IPS-20b (cell line): ENCODE results near the gene CASP8.
"Not testable (repeated sequence)": the region's sequence is repeated elsewhere in the genome, so short reads cannot be mapped to it uniquely, and the experiment has no call there.

Source experiments
- H3K27ac ChIP-seq: one replicate; pipeline ENCODE4 v1.5.1; 2013; ENCODE audit warnings: low read length
- H3K27me3 ChIP-seq: 2 replicates; pipeline ENCODE4 v1.6.1; 2013; ENCODE audit warnings: mild to moderate bottlenecking, low read length, inconsistent platforms; ENCODE audit not compliant: insufficient read depth
- H3K36me3 ChIP-seq: 2 replicates; pipeline ENCODE4 v1.6.1; 2013; ENCODE audit warnings: low read depth, mild to moderate bottlenecking, inconsistent platforms, low read length, moderate library complexity; ENCODE audit not compliant: insufficient read depth
- H3K4me1 ChIP-seq: 2 replicates; pipeline ENCODE4 v1.6.1; 2013; ENCODE audit warnings: mild to moderate bottlenecking, control low read depth, inconsistent platforms, low read length, moderate library complexity; ENCODE audit not compliant: insufficient read depth
- H3K4me3 ChIP-seq: 2 replicates; pipeline ENCODE4 v1.5.1; 2013; ENCODE audit warnings: mild to moderate bottlenecking, low read length, inconsistent platforms
- H3K9ac ChIP-seq: 2 replicates; pipeline ENCODE4 v1.6.1; 2013; ENCODE audit warnings: low read depth, mild to moderate bottlenecking, inconsistent platforms, low read length, moderate library complexity
- H3K9me3 ChIP-seq: 2 replicates; pipeline ENCODE4 v1.6.1; 2013; ENCODE audit warnings: mild to moderate bottlenecking, low read depth, low read length, inconsistent platforms; ENCODE audit not compliant: insufficient read depth

The CASP8 gene

DNA sequence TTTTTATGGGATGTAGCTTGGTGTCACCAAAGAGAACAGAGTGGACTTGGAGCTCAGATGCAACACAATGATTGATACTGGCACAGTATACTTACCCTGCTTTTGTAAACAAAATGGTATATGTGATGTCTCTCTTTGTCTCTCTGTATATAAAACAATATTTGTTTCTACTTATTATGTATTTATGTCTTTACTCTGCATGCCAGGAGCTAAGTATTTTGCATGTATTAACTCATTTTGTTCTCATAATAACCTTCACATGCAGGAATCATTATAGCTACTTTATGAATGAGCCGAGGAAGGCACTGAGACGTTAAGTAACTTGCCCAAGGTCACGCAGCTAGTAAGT, 27.9 kb upstream of the CASP8 start:
- peaks cover 4% of the 10 kb centered on the region; the same call in 1 of the 2 replicates for H3K4me1 ChIP-seq

DNA sequence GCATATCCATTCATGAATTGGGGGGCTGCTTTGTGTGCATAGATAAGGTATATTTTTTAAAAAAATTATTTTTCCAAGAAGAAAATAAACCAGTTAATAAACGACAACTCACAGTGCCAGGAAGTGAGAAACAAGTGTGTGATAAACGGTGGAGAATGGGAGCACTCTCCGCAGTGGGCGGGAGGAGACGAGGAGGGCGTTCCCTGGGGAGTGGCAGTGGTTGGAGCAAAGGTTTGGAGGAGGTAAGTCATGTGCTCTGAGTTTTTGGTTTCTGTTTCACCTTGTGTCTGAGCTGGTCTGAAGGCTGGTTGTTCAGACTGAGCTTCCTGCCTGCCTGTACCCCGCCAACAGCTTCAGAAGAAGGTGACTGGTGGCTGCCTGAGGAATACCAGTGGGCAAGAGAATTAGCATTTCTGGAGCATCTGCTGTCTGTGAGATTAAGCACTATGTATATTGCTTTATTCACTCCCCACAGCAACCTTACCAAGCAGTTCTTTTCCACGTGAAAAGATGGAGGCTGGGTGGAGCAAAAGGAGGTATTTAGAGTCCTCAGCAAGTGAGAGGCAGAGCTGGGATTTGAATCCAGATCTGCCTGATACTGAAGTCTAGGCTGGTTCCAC, 27.0 kb upstream of the CASP8 start:
- Histone ChIP-seq H3K4me3 (peak overlapping the region; percentile 48), H3K36me3 (no peaks in the 10 kb centered on the region), H3K27me3 (no peaks in the 10 kb centered on the region), H3K9me3 (no peaks in the 10 kb centered on the region), H3K9ac (peak overlapping the region; percentile 2; the same call in 1 of the 2 replicates), H3K27ac (no peak overlapping the region), H3K4me1 (peaks cover 4% of the 10 kb centered on the region; the same call in 1 of the 2 replicates)

More for the DNA sequence above, 27.9 kb upstream of the CASP8 start:
- H3K27me3 ChIP-seq = no peaks in the 10 kb centered on the region
- no peaks in the 10 kb centered on the region for H3K9me3 ChIP-seq
- no peak overlapping the region for H3K27ac ChIP-seq
- H3K4me3 ChIP-seq = no peak overlapping the region
- no peak overlapping the region for H3K9ac ChIP-seq
- no peaks in the 10 kb centered on the region for H3K36me3 ChIP-seq

DNA sequence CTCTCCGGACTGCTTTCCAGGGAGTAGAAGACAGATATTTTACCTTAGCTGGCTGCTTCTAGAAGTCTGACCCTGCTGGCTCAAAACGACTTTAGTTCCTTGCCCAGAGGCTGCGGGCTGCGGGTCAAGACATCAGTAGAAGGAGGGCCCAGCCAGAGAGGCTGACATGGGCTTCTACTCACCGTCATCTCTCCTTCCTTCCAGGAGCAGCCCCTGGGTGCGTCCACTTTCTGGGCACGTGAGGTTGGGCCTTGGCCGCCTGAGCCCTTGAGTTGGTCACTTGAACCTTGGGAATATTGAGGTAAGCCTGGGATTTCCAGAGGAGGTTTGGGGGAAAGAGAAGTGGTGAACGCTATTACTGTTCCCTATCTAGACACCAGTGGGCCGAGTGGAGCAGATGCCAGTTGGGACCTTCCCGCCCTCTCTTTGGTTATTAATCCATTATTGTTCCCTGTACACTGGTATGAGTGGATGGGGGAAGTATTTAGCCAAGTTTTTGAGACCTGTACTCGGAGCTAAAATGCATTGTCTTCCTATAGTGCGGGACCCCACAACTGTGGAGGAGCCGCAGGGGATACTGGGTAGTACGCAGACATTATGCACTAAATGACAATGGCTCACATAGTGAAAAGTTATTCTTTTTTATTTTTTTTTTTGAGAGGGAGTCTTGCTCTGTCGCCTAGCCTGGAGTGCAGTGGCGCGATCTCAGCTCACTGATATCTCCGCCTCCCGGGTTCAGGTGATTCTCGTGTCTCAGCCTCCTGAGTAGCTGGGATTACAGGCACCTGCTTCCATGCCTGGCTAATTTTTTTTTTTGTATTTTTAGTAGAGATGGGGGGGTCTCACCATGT, 26.3 kb upstream of the CASP8 start:
- Histone ChIP-seq H3K36me3 (no peaks in the 10 kb centered on the region), H3K4me3 (peak overlapping the region; percentile 48), H3K9me3 (no peaks in the 10 kb centered on the region), H3K4me1 (peaks cover 4% of the 10 kb centered on the region; the same call in 1 of the 2 replicates), H3K27ac (no peak overlapping the region), H3K27me3 (no peaks in the 10 kb centered on the region), H3K9ac (peak overlapping the region; percentile 2; the same call in 1 of the 2 replicates)

DNA sequence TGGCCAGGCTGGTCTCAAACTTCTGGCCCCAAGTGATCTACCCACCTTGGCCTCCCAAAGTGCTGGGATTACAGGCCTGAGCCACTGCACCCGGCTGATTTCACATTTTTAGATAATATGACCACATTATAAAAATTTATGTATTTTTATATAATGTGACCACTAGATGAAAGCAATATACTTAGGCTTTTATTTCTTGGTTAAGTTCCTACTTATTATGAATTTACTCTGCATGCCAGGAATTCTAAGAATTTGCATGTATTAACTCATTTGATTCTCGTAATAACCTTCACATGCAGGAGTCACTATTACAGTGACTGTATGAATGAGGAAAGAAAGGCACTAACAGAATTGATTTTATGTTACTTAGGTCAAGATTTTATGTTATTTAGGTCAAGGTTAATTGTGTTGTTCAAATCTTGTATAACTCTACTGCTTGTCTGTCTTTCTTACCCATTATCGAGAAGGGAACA, 25.6 kb upstream of the CASP8 start:
- Histone ChIP-seq H3K4me3 (peak overlapping the region; percentile 3; the same call in 1 of the 2 replicates), H3K4me1 (peaks cover 4% of the 10 kb centered on the region; the same call in 1 of the 2 replicates), H3K9ac (no peak overlapping the region), H3K27ac (no peak overlapping the region), H3K9me3 (no peaks in the 10 kb centered on the region), H3K27me3 (no peaks in the 10 kb centered on the region), H3K36me3 (no peaks in the 10 kb centered on the region; the same call in 1 of the 2 replicates)

DNA sequence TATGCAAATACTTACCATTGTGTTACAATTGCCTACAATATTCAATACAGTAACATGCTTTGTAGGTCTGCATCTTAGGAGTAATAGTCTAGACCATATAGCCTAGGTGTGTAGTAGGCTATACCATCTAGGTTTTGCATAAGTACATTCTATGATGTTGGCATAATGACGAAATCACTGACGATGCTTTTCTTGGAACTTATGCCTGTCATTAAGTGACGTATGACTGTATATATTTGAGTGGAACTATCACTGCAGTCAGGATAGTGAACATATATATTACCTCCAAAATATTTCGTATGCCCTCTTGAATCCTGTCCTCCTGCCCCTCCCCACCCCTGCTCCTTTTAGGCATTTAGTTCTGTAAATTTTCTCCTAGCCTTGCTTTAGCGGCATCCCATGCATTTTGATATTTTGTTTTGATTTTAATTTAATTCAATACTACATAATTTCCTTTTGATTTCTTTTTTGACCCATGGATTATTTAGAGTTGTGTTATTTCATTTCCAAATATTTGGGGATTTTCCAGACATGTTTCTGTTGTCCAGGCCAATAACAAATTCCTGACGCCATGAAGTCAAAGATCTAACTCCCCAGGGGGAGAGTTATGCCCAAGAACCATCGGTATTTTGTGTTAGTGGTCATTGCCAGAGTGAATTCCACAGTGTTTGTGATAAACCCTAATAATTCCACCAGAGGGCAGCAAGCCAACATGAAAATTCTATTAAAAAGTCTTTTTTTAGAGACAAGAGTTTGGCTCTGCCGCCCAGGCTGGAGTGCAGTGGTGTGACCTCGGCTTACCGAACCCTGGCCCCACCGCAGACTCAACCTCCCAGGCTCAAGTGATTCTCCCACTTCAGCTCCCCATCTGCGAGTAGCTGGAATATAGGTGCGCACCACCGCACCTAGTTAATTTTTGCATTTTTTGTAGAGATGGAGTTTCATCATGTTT, 24.2 kb upstream of the CASP8 start:
- H3K4me3 ChIP-seq = no peak overlapping the region
- no peak overlapping the region for H3K27ac ChIP-seq
- 0 out of 2 replicates have a peak, but pooled peaks cover 3% of the 10 kb centered on the region for H3K9me3 ChIP-seq
- peaks cover 4% of the 10 kb centered on the region; the same call in 1 of the 2 replicates for H3K4me1 ChIP-seq
- H3K27me3 ChIP-seq = no peaks in the 10 kb centered on the region
- no peaks in the 10 kb centered on the region; the same call in 1 of the 2 replicates for H3K36me3 ChIP-seq
- no peak overlapping the region for H3K9ac ChIP-seq

DNA sequence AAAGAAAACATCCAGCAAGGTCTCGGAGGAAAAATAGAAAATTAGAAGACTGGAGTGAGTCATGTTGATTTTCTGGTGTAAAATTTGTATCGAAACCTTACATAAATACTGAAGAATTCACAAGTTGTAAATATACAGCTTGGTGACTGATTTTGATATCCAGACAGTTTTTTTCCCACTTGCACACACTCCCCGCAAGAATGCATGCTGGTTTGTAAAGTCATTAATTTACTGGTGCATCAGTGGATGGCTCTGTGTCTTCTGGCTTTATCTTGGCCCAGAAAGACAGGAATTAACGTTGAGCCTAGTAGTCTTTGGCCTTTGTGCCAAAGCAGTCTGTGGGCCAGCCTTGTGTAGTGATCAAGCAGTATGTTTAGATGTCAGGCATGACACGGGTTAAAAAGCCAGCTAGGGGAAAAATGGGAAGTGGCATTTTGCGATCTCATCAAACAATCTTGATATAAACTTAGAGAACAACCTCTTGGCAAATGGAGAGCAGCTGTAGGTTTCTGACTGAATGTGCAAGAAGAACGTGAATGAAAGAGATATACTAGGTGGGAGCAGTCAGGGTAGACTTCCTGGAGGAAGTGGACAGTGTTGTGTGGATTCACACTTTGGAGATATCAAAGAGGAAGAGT, 22.7 kb upstream of the CASP8 start:
- H3K36me3 ChIP-seq = no peaks in the 10 kb centered on the region; the same call in 1 of the 2 replicates
- H3K9ac ChIP-seq = no peak overlapping the region
- H3K27me3 ChIP-seq = no peaks in the 10 kb centered on the region
- H3K4me3 ChIP-seq = no peak overlapping the region
- peaks cover 3% of the 10 kb centered on the region; the same call in 1 of the 2 replicates for H3K9me3 ChIP-seq
- peaks cover 4% of the 10 kb centered on the region; the same call in 1 of the 2 replicates for H3K4me1 ChIP-seq
- H3K27ac ChIP-seq = no peak overlapping the region

DNA sequence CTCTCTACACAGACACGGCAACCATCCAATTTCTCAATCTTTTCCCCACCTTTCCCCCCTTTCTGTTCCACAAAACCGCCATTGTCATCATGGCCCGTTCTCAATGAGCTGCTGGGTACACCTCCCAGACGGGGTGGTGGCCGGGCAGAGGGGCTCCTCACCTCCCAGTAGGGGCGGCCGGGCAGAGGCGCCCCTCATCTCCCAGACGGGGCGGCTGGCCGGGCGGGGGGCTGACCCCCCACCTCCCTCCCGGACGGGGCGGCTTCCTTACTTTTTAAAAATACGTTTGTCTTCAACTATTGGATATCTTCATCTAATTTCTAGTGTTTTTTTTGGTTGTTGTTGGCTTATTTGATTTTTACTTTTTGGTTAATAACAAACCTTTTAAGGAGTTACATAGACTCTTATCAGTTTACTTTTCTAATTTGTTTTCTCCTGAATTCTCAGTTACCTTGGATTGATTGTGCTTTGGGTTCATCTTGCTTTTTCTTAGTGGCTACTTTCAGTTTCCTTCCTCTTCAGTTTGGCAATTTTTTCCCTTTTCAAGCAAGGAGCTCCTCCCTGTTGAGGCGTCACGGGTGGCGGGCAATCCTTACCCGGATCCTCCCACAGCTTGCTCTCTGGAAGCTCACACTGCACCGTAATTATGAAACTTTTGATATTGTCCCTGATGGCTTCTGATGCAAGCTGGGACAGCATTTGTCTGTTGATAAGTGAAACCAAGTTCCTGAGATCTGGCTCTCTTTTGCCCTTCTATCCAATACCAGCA, 21.0 kb upstream of the CASP8 start:
- not testable (repeated sequence) for H3K4me3 ChIP-seq, H3K9ac ChIP-seq, H3K36me3 ChIP-seq, H3K4me1 ChIP-seq, H3K9me3 ChIP-seq, H3K27ac ChIP-seq, H3K27me3 ChIP-seq

DNA sequence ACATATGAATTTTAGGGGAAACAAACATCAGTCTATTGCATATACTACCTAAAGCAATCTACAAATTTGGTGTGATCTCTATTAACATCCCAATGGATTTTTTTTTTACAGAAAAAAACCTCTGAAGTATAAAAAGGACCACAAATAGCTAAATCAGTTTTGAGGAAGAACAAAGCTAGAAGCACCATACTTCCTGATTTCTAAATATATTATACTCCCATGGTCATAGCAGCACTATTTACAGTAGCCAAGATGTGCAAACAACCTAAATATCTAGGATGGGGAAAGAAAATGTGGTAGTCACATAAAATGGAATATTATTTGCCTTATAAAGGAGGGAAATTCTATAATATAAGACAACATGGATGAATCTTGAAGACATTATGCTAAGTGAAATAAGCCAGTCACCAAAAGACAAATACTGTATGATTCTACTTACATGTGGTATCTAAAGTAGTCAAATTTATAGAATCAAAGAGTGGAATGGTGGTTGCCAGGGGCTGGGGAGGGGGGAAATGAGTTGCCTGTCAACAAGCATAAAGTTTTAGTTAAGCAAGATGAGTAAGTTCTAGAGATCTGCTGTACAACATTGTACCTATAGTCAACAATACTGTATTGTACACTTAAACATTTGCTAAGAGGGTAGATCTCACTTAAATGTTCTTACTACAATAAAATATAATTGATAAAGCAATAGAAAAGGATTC, 17.6 kb upstream of the CASP8 start:
- no peak overlapping the region for H3K27ac ChIP-seq
- H3K9me3 ChIP-seq = peaks cover 3% of the 10 kb centered on the region; the same call in 1 of the 2 replicates

DNA sequence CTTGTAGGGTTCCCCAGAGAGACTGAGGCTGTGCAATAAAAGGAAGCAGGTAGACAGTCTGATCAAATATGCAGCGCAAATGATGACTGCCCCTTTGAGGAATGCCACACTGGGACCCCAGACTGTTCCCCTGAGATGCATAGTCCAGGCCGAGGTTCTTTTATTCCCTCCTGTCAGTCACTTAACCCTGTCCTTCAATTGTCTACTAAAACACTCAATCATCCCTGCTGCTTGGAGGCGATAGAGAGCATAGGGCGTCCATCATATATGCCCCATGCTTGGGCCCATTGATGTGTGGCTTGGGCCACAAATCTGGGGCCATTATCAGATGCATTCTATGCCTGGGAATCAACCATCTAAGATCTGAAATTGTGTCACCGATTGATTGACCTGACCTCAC, 15.5 kb upstream of the CASP8 start:
- Histone ChIP-seq H3K27ac (no peak overlapping the region), H3K27me3 (no peaks in the 10 kb centered on the region), H3K36me3 (no peaks in the 10 kb centered on the region; the same call in 1 of the 2 replicates), H3K9me3 (peaks cover 3% of the 10 kb centered on the region; the same call in 1 of the 2 replicates), H3K4me1 (no peaks in the 10 kb centered on the region), H3K9ac (no peak overlapping the region), H3K4me3 (no peak overlapping the region)

More for the DNA sequence above, 17.6 kb upstream of the CASP8 start:
- Histone ChIP-seq H3K9ac (no peak overlapping the region), H3K36me3 (no peaks in the 10 kb centered on the region; the same call in 1 of the 2 replicates), H3K4me3 (no peak overlapping the region), H3K27me3 (no peaks in the 10 kb centered on the region), H3K4me1 (no peaks in the 10 kb centered on the region)

DNA sequence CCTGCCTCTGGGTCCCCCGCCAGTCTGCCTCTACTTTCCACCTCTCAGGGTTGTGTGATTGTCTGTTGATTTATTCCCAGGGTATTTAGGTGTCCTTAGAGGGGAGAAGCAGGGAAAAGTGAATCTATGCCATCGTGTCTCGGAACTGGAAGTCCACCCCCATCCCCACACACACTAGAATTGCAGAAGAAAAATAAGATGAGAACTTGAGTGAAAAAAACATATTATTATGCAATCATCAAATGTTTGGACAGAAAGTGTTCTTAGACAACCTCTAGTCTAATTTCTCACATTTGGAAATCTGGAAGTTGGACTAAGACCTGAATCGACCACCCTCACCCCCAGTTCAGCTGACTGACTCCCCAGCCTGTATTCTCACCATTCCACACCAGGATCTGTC, 14.1 kb upstream of the CASP8 start:
- Histone ChIP-seq H3K4me1 (no peaks in the 10 kb centered on the region), H3K4me3 (no peak overlapping the region), H3K36me3 (no peaks in the 10 kb centered on the region), H3K9ac (no peak overlapping the region), H3K27me3 (no peaks in the 10 kb centered on the region), H3K9me3 (no peaks in the 10 kb centered on the region; the same call in 1 of the 2 replicates), H3K27ac (no peak overlapping the region)
